Measurements from ENCODE around the gene AFF3. TPM values are rescaled to one million over a fixed set of nuclear protein-coding genes. Genes with fewer than 3 reads are reported as not detected.

The AFF3 gene
- total and polyA plus RNA-seq, 2 of the 8 experiments (the other 6 are each of a cell fraction or from before 2014, with no cell fraction given) = 0.27 to 3.0 TPM

- Histone ChIP-seq H3K27me3 (replicated peaks in 1 of 4; ENCODE audit: control insufficient read depth in 3 of 4, extremely low read depth in 1 of 4, insufficient read depth in 3 of 4, low read length in 3 of 4) (no peaks in the 10 kb centered on the region), H3K23me2 (ENCODE audit: low read depth, low read length) (no peaks in the 10 kb centered on the region), H3K79me2 (ENCODE audit: control insufficient read depth in 1 of 2, insufficient read depth in 2 of 2, low read length in 2 of 2) (no peaks in the 10 kb centered on the region), H2AFZ (ENCODE audit: low read length) (no peak overlapping the region), H3K4me3 (ENCODE audit: extremely low read depth in 1 of 4, insufficient read depth in 2 of 4, low read depth in 3 of 4, low read length in 4 of 4) (no peak overlapping the region), H2AK5ac (ENCODE audit: low read depth, low read length) (no peak overlapping the region), H2BK12ac (ENCODE audit: low read depth, low read length) (no peak overlapping the region), H4K91ac (replicated peaks; ENCODE audit: insufficient read length, low read length) (no peak overlapping the region), H3K36me3 (ENCODE audit: control insufficient read depth in 2 of 4, insufficient read depth in 4 of 4, low read length in 3 of 4) (no peaks in the 10 kb centered on the region), H3K23ac (ENCODE audit: insufficient read length) (no peak overlapping the region), H3K9me3 (ENCODE audit: insufficient read depth in 2 of 2, low read depth in 1 of 2, low read length in 1 of 2) (no peaks in the 10 kb centered on the region), H3K4ac (replicated peaks; ENCODE audit: insufficient read length, low read depth, low read length) (peak overlapping the region; percentile 32), H2BK120ac (replicated peaks; ENCODE audit: low read depth, low read length) (no peak overlapping the region), H3K27ac (ENCODE audit: low read depth, low read length) (no peak overlapping the region), H3K9ac (replicated peaks in 1 of 4; ENCODE audit: extremely low read depth in 1 of 4, low read depth in 3 of 4, low read length in 3 of 4) (no peak overlapping the region), H2BK20ac (ENCODE audit: low read length) (no peak overlapping the region), H3K4me2 (ENCODE audit: insufficient read depth in 1 of 2, low read depth in 2 of 2, low read length in 2 of 2) (no peak overlapping the region), H3K79me1 (ENCODE audit: low read depth, low read length) (no peaks in the 10 kb centered on the region), H3K18ac (ENCODE audit: extremely low read depth, low read length) (no peak overlapping the region), H4K8ac (ENCODE audit: extremely low read depth, insufficient read depth, low read length) (no peak overlapping the region), H2BK15ac (ENCODE audit: low read length) (no peak overlapping the region), H4K5ac (ENCODE audit: insufficient read length, low read depth, low read length) (no peak overlapping the region), H4K20me1 (replicated peaks in 1 of 2; ENCODE audit: control insufficient read depth in 1 of 2, insufficient read depth in 2 of 2, low read length in 2 of 2) (no peaks in the 10 kb centered on the region), H2BK5ac (ENCODE audit: low read depth, low read length) (no peak overlapping the region), H3K14ac (ENCODE audit: insufficient read length) (no peak overlapping the region), H3K56ac (replicated peaks; ENCODE audit: insufficient read length, low read depth, low read length) (no peak overlapping the region), H3K4me1 (replicated peaks in 1 of 4; ENCODE audit: control insufficient read depth in 3 of 4, insufficient read depth in 4 of 4, low read length in 3 of 4) (no peaks in the 10 kb centered on the region)
- ChIA-PET CTCF (ENCODE audit: partially characterized antibody) (interaction anchor here (1.4 kb wide), 1 partner anchor 179 kb away, joined by 4 read pairs; no protein-coding TSS in a partner anchor), POLR2A (ENCODE audit: partially characterized antibody) (no interaction called here)
- DNase-seq (ENCODE audit: low read depth in 1 of 2, low spot score in 2 of 2) = no peak
- no peak for FAIRE-seq
- WGBS, 2 experiments (ENCODE audit: extremely low coverage in 1 of 2, insufficient coverage in 1 of 2, insufficient read length in 1 of 2, insufficient replicate concordance in 2 of 2, low coverage in 1 of 2, low lambda C conversion rate in 2 of 2, missing lambda C conversion rate in 1 of 2) = 95% methylated on average over 5 of the region's 5 CpGs; no CpG with 5 or more reads in 1 of the 2 experiments
- no peak for TF ChIP-seq MAFK (IDR thresholded peaks at IDR 0.05; ENCODE audit: low read depth, low read length)
- TF ChIP-seq TAF7 (optimal IDR thresholded peaks at IDR 0.05; ENCODE audit: borderline replicate concordance, low read depth, low read length) = no peak
- TF ChIP-seq GABPA (IDR thresholded peaks at IDR 0.05; ENCODE audit: borderline replicate concordance, insufficient read depth, low read length) = no peak
- TF ChIP-seq CHD2 (IDR thresholded peaks at IDR 0.05; ENCODE audit: low read length) = no peak
- TF ChIP-seq EGR1 (IDR thresholded peaks at IDR 0.05; ENCODE audit: borderline replicate concordance, low read depth, low read length) = no peak
- no peak for TF ChIP-seq HDAC6 (IDR thresholded peaks at IDR 0.05; ENCODE audit: low read depth, low read length)
- no peak for TF ChIP-seq CREB1 (IDR thresholded peaks at IDR 0.05)
- TF ChIP-seq RXRA (IDR thresholded peaks at IDR 0.05; ENCODE audit: insufficient read depth, low read depth, low read length) = no peak
- TF ChIP-seq ATF3 (IDR thresholded peaks at IDR 0.05; ENCODE audit: insufficient read depth, low read depth, low read length) = no peak
- no peak for TF ChIP-seq RBBP5 (IDR thresholded peaks at IDR 0.05; ENCODE audit: borderline replicate concordance, low read depth, low read length)
- no peak for TF ChIP-seq JUN (IDR thresholded peaks at IDR 0.05; ENCODE audit: low read depth, low read length)
- no peak for TF ChIP-seq CHD1 (IDR thresholded peaks at IDR 0.05; ENCODE audit: low read depth, low read length)
- TF ChIP-seq FOSL1 (IDR thresholded peaks at IDR 0.05; ENCODE audit: insufficient read depth, low read depth, low read length) = no peak
Measured at GRCh38 chr2:99640635-99641151, 501.7 kb downstream of the AFF3 start.
